HepG2 (cell line): ENCODE results near the gene ZNF234. TPM values are rescaled to one million over a fixed set of nuclear protein-coding genes. Genes with fewer than 3 reads are reported as not detected.

Experiments used
- ESRRA ChIP-seq: sonication (generic); formaldehyde crosslinking; IDR thresholded peaks from 2 replicates; pipeline ENCODE4 v1.5.1; 2020; ENCODE audit warnings: mild to moderate bottlenecking, low read depth, missing genetic modification reagents
- FLYWCH1 ChIP-seq: sonication (generic); formaldehyde crosslinking; IDR thresholded peaks from 2 replicates; pipeline ENCODE4 v1.8.1; 2023; ENCODE audit warnings: mild to moderate bottlenecking, missing genetic modification reagents
- JUNB ChIP-seq: sonication (generic); formaldehyde crosslinking; IDR thresholded peaks from 2 replicates; pipeline ENCODE4 v1.8.0; 2022; ENCODE audit warnings: missing genetic modification reagents, mild to moderate bottlenecking, borderline replicate concordance
- KDM5A ChIP-seq: fragments of 200-600 bp; sonication (generic); IDR thresholded peaks from 2 replicates; pipeline ENCODE4 v1.7.0; 2018; ENCODE audit warnings: antibody characterized with exemption, mild to moderate bottlenecking, low read length, borderline replicate concordance
- MTF2 ChIP-seq: sonication (generic); formaldehyde crosslinking; IDR thresholded peaks from 2 replicates; pipeline ENCODE4 v1.5.0; 2020; ENCODE audit warnings: missing genetic modification reagents, borderline replicate concordance
- MXI1 ChIP-seq: IDR thresholded peaks from 3 replicates; pipeline ENCODE4 v1.6.1; 2012; ENCODE audit warnings: low read depth, low read length, inconsistent platforms, borderline replicate concordance
- NAIF1 ChIP-seq: sonication (generic); formaldehyde crosslinking; IDR thresholded peaks from 2 replicates; pipeline ENCODE4 v1.5.0; 2020; ENCODE audit warnings: mild to moderate bottlenecking, missing genetic modification reagents, borderline replicate concordance
- POLR2G ChIP-seq: fragments of 200-400 bp; formaldehyde crosslinking; IDR thresholded peaks from 2 replicates; pipeline ENCODE4 v1.6.1; 2018; ENCODE audit warnings: mild to moderate bottlenecking, low read depth, low read length, moderate library complexity
- RBM22 ChIP-seq: fragments of 200-400 bp; formaldehyde crosslinking; optimal IDR thresholded peaks from 2 replicates; pipeline ENCODE3; 2017; ENCODE audit warnings: mild to moderate bottlenecking, low read length, moderate library complexity
- SATB2 ChIP-seq: sonication (generic); formaldehyde crosslinking; IDR thresholded peaks from 2 replicates; pipeline ENCODE4 v1.5.0; 2020; ENCODE audit warnings: missing genetic modification reagents
- SOX6 ChIP-seq, 2 experiments: fragments of 450-650 bp in 1 of 2; sonication (generic) in 1 of 2; formaldehyde crosslinking in 1 of 2; IDR thresholded peaks; 2 replicates each; pipeline versions ENCODE4 v1.4.0 to v1.6.1; 2017 to 2020; ENCODE audit warnings: antibody characterized with exemption in 1 of 2, mild to moderate bottlenecking in 1 of 2, missing genetic modification reagents in 1 of 2
- SPEN ChIP-seq: sonication (generic); formaldehyde crosslinking; IDR thresholded peaks from 2 replicates; pipeline ENCODE4 v1.5.1; 2020; ENCODE audit warnings: low read depth, mild to moderate bottlenecking, missing genetic modification reagents
- SRSF4 ChIP-seq: fragments of 200-400 bp; formaldehyde crosslinking; IDR thresholded peaks from one replicate; pipeline ENCODE4 v1.6.1; 2018; ENCODE audit warnings: mild to moderate bottlenecking, low read depth, low read length, moderate library complexity; ENCODE audit not compliant: poor library complexity, severe bottlenecking
- ZBTB20 ChIP-seq: sonication (generic); formaldehyde crosslinking; IDR thresholded peaks from 2 replicates; pipeline ENCODE4 v1.8.1; 2023; ENCODE audit warnings: missing genetic modification reagents, low read depth, mild to moderate bottlenecking, borderline replicate concordance
- ZKSCAN5 ChIP-seq: sonication (generic); formaldehyde crosslinking; IDR thresholded peaks from 2 replicates; pipeline ENCODE4 v1.5.1; 2020; ENCODE audit warnings: mild to moderate bottlenecking, missing genetic modification reagents
- ZNF136 ChIP-seq: sonication (generic); formaldehyde crosslinking; IDR thresholded peaks from 2 replicates; pipeline ENCODE4 v1.8.1; 2022; ENCODE audit warnings: low read depth, mild to moderate bottlenecking, moderate library complexity, missing genetic modification reagents
- ZNF230 ChIP-seq: sonication (generic); formaldehyde crosslinking; IDR thresholded peaks from 2 replicates; pipeline ENCODE4 v1.4.0; 2020; ENCODE audit warnings: mild to moderate bottlenecking, missing genetic modification reagents
- ZNF619 ChIP-seq: sonication (generic); formaldehyde crosslinking; IDR thresholded peaks from 2 replicates; pipeline ENCODE4 v1.4.0; 2020; ENCODE audit warnings: mild to moderate bottlenecking, missing genetic modification reagents
- ZNF672 ChIP-seq: sonication (generic); formaldehyde crosslinking; IDR thresholded peaks from 2 replicates; pipeline ENCODE4 v1.8.1; 2022; ENCODE audit warnings: missing genetic modification reagents
- ZNF761 ChIP-seq: sonication (generic); formaldehyde crosslinking; conservative IDR thresholded peaks from 2 replicates; pipeline ENCODE4 v1.4.0; 2020; ENCODE audit warnings: mild to moderate bottlenecking, missing genetic modification reagents
- polyA plus RNA-seq, 8 experiments: library from polyadenylated mRNA; depleted of rRNA in 3 of 8; stranded (reverse) in 7 of 8; unstranded in 1 of 8; fragments of >200 nt; fragmentation: Illumina TruSeq in 4 of 8; extraction: Trizol in 4 of 8; gene quantifications; 2 replicates each; pipeline versions ENCODE4 v1.2.1 to v1.2.3, GENCODE V29; 2011 to 2016; ENCODE audit warnings: low read depth in 4 of 8, missing spikeins in 1 of 8, mixed read lengths in 1 of 8; ENCODE audit not compliant: insufficient read depth in 1 of 8
- total RNA-seq, 5 experiments: library from RNA; depleted of rRNA; stranded (reverse); fragments of >200 nt; fragmentation: Illumina TruSeq; extraction: Trizol; gene quantifications; 2 replicates each; pipeline ENCODE4 v1.2.3, GENCODE V29; 2016; ENCODE audit warnings: low read depth in 1 of 5
- TF ChIP-seq, protein P1 (sequence below): sonication (generic); formaldehyde crosslinking; conservative IDR thresholded peaks from 2 replicates; pipeline ENCODE4 v1.5.0; 2020; ENCODE audit warnings: missing genetic modification reagents
- TF ChIP-seq, protein P2 (sequence below): sonication (generic); formaldehyde crosslinking; IDR thresholded peaks from 2 replicates; pipeline ENCODE4 v1.8.1; 2023; ENCODE audit warnings: mild to moderate bottlenecking, moderate library complexity, missing genetic modification reagents
- TF ChIP-seq, protein P3 (sequence below): sonication (generic); formaldehyde crosslinking; IDR thresholded peaks from 2 replicates; pipeline ENCODE4 v1.9.0; 2021; ENCODE audit warnings: missing genetic modification reagents, mild to moderate bottlenecking, borderline replicate concordance
- TF ChIP-seq, protein P4 (sequence below): IDR thresholded peaks from 2 replicates; pipeline ENCODE4 v1.6.1; 2016; ENCODE audit warnings: low read depth

The ZNF234 gene
- total and polyA plus RNA-seq, 2 of the 13 experiments (the other 11 are each of a cell fraction or from before 2014, with no cell fraction given): 3.5 to 11.2 TPM

DNA sequence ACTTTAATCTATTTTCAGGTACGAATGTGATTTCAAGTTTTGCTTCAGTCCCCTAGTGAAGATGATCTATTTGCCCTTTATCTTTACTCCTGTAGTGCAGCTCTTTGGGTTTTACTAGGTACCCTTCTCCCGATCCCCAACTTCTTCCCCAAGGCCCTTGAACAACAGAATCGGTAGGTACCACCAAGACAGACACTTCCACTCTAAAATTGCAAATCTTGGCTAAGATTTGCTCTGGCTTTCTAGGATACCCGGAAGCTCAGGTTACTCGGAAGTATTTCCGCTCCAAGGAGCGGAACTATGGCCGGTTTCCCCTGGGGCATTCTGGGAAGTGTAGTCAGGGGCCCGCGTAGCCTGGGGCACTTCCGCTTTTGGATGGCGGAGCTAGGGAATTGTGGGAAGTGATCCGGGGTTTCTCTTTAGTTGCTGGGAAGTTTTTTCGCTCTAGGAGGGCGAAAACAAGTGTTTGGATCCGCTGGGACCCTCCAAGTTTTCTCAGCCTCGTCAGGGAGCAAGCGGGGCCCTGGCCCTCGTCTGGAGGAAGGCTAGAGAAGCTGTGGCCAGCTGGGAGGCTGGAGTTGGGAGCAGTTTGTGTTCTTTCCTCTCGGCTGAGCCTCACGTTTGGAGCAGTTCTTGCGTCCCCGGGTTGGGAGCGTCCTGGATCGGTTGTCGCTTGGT lies 65.9 kb downstream of the ZNF234 start (continued):
- TF ChIP-seq KDM5A (peak; percentile 63; the same call in 1 of the 2 replicates), ZNF672 (CRISPR knock-in tag) (no peak), SOX6 (IDR thresholded peaks at IDR 0.05) (no peak), SOX6 (CRISPR knock-in tag; IDR thresholded peaks at IDR 0.05) (peak; percentile 71), ZBTB20 (no peak), FLYWCH1 (CRISPR knock-in tag) (no peak), MXI1 (peak; percentile 47; the same call in 1 of the 3 replicates), SATB2 (CRISPR knock-in tag) (no peak), SRSF4 (no peak), RBM22 (no peak), ZNF761 (CRISPR knock-in tag) (peak; percentile 81; the same call in 1 of the 2 replicates), NAIF1 (CRISPR knock-in tag) (no peak), POLR2G (peak; percentile 86), ESRRA (CRISPR knock-in tag) (no peak), JUNB (CRISPR knock-in tag) (no peak), SPEN (peak; percentile 71; the same call in 1 of the 2 replicates), ZNF230 (CRISPR knock-in tag) (peak; percentile 57; the same call in 1 of the 2 replicates), ZKSCAN5 (no peak), MTF2 (CRISPR knock-in tag) (peak; percentile 35; the same call in 1 of the 2 replicates), ZNF619 (CRISPR knock-in tag) (no peak), ZNF136 (CRISPR knock-in tag) (no peak)
- TF ChIP-seq, protein P1, sequence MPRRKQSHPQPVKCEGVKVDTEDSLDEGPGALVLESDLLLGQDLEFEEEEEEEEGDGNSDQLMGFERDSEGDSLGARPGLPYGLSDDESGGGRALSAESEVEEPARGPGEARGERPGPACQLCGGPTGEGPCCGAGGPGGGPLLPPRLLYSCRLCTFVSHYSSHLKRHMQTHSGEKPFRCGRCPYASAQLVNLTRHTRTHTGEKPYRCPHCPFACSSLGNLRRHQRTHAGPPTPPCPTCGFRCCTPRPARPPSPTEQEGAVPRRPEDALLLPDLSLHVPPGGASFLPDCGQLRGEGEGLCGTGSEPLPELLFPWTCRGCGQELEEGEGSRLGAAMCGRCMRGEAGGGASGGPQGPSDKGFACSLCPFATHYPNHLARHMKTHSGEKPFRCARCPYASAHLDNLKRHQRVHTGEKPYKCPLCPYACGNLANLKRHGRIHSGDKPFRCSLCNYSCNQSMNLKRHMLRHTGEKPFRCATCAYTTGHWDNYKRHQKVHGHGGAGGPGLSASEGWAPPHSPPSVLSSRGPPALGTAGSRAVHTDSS (CRISPR knock-in tag): no peak
- TF ChIP-seq, protein P2, sequence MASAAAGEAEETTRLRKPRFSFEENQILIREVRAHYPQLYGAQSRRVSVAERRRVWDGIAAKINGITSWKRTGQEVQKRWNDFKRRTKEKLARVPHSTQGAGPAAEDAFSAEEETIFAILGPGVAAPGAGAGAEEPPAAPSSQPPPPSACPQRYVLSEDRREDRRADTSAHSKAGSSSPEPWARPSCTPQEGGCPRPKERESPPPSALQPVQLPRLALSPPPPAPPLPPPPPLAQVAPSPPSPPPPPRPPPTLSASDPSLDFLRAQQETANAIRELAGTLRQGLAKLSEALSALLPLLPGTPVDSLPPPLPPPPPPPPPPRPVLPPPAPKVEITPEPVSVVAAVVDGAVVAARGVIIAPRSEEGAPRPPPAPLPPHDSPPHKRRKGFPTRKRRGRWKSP (CRISPR knock-in tag): no peak
- TF ChIP-seq, protein P3, sequence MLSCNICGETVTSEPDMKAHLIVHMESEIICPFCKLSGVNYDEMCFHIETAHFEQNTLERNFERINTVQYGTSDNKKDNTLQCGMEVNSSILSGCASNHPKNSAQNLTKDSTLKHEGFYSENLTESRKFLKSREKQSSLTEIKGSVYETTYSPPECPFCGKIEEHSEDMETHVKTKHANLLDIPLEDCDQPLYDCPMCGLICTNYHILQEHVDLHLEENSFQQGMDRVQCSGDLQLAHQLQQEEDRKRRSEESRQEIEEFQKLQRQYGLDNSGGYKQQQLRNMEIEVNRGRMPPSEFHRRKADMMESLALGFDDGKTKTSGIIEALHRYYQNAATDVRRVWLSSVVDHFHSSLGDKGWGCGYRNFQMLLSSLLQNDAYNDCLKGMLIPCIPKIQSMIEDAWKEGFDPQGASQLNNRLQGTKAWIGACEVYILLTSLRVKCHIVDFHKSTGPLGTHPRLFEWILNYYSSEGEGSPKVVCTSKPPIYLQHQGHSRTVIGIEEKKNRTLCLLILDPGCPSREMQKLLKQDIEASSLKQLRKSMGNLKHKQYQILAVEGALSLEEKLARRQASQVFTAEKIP: no peak
- TF ChIP-seq, protein P4, sequence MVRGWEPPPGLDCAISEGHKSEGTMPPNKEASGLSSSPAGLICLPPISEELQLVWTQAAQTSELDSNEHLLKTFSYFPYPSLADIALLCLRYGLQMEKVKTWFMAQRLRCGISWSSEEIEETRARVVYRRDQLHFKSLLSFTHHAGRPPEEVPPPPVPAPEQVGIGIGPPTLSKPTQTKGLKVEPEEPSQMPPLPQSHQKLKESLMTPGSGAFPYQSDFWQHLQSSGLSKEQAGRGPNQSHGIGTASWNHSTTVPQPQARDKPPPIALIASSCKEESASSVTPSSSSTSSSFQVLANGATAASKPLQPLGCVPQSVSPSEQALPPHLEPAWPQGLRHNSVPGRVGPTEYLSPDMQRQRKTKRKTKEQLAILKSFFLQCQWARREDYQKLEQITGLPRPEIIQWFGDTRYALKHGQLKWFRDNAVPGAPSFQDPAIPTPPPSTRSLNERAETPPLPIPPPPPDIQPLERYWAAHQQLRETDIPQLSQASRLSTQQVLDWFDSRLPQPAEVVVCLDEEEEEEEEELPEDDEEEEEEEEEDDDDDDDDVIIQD (CRISPR knock-in tag): no peak
